Mesendoderm (in vitro differentiated cells): ENCODE measurements around the gene PLP1.

Experiments
- DNase-seq: peaks from one replicate; pipeline ENCODE4 v3.0.0; 2013
- H2AK5ac ChIP-seq: 2 replicates; pipeline ENCODE4 v1.6.1; 2013; ENCODE audit warnings: low read length, inconsistent platforms
- H2BK120ac ChIP-seq: 2 replicates; pipeline ENCODE4 v1.6.1; 2013; ENCODE audit warnings: low read depth, mild to moderate bottlenecking, low read length, moderate library complexity, mixed read lengths
- H2BK15ac ChIP-seq: replicated peaks from 2 replicates; pipeline ENCODE4 v1.6.1; 2013; ENCODE audit warnings: low read depth, mild to moderate bottlenecking, moderate library complexity
- H2BK5ac ChIP-seq: 2 replicates; pipeline ENCODE4 v1.6.1; 2013; ENCODE audit warnings: low read length, inconsistent platforms
- H3K18ac ChIP-seq: 2 replicates; pipeline ENCODE4 v1.6.1; 2013; ENCODE audit warnings: mild to moderate bottlenecking, low read length, mixed read lengths
- H3K23ac ChIP-seq: one replicate; pipeline ENCODE4 v1.6.1; 2013; ENCODE audit warnings: low read length
- H3K27ac ChIP-seq: 2 replicates; pipeline ENCODE4 v1.5.1; 2013; ENCODE audit warnings: low read depth, mild to moderate bottlenecking, inconsistent platforms, low read length, moderate library complexity
- H3K27me3 ChIP-seq: 2 replicates; pipeline ENCODE4 v1.6.1; 2013; ENCODE audit warnings: low read length, control low read depth, mild to moderate bottlenecking, inconsistent platforms; ENCODE audit not compliant: insufficient read depth, poor library complexity
- H3K36me3 ChIP-seq: 2 replicates; pipeline ENCODE4 v1.6.1; 2013; ENCODE audit warnings: low read length, inconsistent platforms; ENCODE audit not compliant: control insufficient read depth, insufficient read depth
- H3K4ac ChIP-seq: one replicate; pipeline ENCODE4 v1.6.1; 2013; ENCODE audit warnings: low read depth, mild to moderate bottlenecking, low read length, moderate library complexity
- H3K4me1 ChIP-seq: 2 replicates; pipeline ENCODE4 v1.6.1; 2013; ENCODE audit warnings: low read depth, low read length, inconsistent platforms; ENCODE audit not compliant: control insufficient read depth
- H3K4me2 ChIP-seq: 2 replicates; pipeline ENCODE4 v1.6.1; 2013; ENCODE audit warnings: low read length
- H3K4me3 ChIP-seq: 2 replicates; pipeline ENCODE4 v1.5.1; 2013; ENCODE audit warnings: mild to moderate bottlenecking, low read length
- H3K56ac ChIP-seq: one replicate; pipeline ENCODE4 v1.6.1; 2013; ENCODE audit warnings: low read length
- H3K79me1 ChIP-seq: 2 replicates; pipeline ENCODE4 v1.6.1; 2013; ENCODE audit warnings: low read length, inconsistent platforms
- H3K79me2 ChIP-seq: 2 replicates; pipeline ENCODE4 v1.6.1; 2013; ENCODE audit warnings: mild to moderate bottlenecking, low read length; ENCODE audit not compliant: control insufficient read depth, insufficient read depth
- H3K9ac ChIP-seq: 2 replicates; pipeline ENCODE4 v1.6.1; 2013; ENCODE audit warnings: low read length, inconsistent platforms
- H4K5ac ChIP-seq: one replicate; pipeline ENCODE4 v1.6.1; 2013; ENCODE audit warnings: low read length
- H4K8ac ChIP-seq: one replicate; pipeline ENCODE4 v1.6.1; 2013; ENCODE audit warnings: low read depth, mild to moderate bottlenecking, control low read depth, low read length, moderate library complexity
- WGBS: extraction: QIAGEN DNeasy Blood & Tissue Kit; methylation state at CpG from one replicate; pipeline ENCODE4 v1.1.7; 2013; ENCODE audit warnings: low lambda C conversion rate, missing lambda C conversion rate; ENCODE audit not compliant: insufficient coverage; ENCODE audit errors: extremely low coverage; 5-methylcytosine and 5-hydroxymethylcytosine counted together

Gene PLP1

DNA sequence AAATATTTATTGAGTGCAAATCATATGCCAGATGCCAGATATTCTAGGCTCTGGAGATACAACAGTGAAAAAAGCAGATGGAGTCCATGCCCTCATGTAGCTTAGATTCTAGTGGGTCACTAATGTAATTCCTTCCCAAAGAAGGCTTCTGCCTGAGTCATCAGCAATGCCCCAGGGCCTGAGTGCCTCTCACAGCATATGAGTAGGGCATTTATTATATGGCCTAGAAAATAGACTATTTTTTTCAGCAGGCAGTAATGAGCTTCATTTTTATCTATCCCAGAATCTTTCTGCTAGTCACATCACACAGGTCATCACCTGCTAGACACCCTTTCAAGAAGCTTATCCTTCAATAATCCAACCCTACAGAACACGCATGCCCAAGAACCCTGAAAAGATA lies 43.6 kb upstream of the PLP1 start:
- H3K79me2 ChIP-seq: no peaks in the 10 kb centered on the region
- H3K4me2 ChIP-seq: no peak overlapping the region
- H3K79me1 ChIP-seq: no peaks in the 10 kb centered on the region
- H2BK15ac ChIP-seq: no peak overlapping the region
- H3K27ac ChIP-seq: no peak overlapping the region
- H3K27me3 ChIP-seq: no peaks in the 10 kb centered on the region
- H3K4me3 ChIP-seq: no peak overlapping the region
- H3K9ac ChIP-seq: no peak overlapping the region
- no peak overlapping the region for H2BK5ac ChIP-seq
- H3K18ac ChIP-seq: no peak overlapping the region
- H3K4me1 ChIP-seq: peaks cover 30% of the 10 kb centered on the region
- no peaks in the 10 kb centered on the region for H3K36me3 ChIP-seq
- no peak overlapping the region for H3K4ac ChIP-seq
- DNase-seq: no peak
- no CpG with 5 or more reads among the region's 1 CpG for WGBS
- H2AK5ac ChIP-seq: no peak overlapping the region
- no peak overlapping the region for H2BK120ac ChIP-seq
- no peak overlapping the region for H3K23ac ChIP-seq
- H4K8ac ChIP-seq: no peak overlapping the region
- no peak overlapping the region for H3K56ac ChIP-seq
- H4K5ac ChIP-seq: no peak overlapping the region

DNA sequence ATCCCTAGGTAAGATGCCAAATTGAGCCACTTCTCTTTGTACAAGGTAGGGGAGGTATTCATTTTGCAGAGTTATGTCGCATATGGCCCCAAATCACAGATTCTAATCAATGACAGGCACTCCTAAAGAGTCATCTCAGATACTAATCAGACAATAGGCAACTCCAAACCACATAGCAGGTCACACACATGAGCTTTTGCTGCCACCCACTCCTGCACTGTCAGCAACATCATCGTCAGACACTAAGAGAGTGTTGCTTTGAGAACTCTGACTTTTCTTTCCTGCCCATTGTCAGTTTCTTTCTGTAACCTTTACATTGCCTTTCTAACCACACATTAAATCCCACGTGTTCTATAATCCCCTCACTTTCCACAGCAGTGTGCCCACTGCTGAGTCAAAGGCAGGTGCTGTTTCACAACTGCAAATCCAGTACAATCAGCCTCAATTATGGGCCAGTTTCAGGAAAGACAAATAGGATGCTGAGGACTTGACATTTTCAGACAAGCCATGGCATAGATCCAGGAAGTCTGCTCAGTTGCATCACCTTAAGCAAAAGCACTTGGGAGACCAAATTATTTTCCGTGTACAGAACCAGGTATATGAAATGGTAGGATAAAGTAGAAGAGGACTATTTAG lies 42.4 kb upstream of the PLP1 start:
- H2BK15ac ChIP-seq: no peak overlapping the region
- no peaks in the 10 kb centered on the region for H3K36me3 ChIP-seq
- H3K79me2 ChIP-seq: no peaks in the 10 kb centered on the region
- H3K56ac ChIP-seq: peak overlapping the region; percentile 42
- H3K4ac ChIP-seq: peak overlapping the region; percentile 12
- H4K8ac ChIP-seq: no peak overlapping the region
- H4K5ac ChIP-seq: no peak overlapping the region
- no peak overlapping the region for H2AK5ac ChIP-seq
- no peak overlapping the region for H2BK5ac ChIP-seq
- H3K79me1 ChIP-seq: no peaks in the 10 kb centered on the region
- no peak overlapping the region for H3K9ac ChIP-seq
- no peak overlapping the region for H3K23ac ChIP-seq
- no peak for DNase-seq
- WGBS: no CpG with 5 or more reads among the region's 4 CpGs
- H3K27me3 ChIP-seq: no peaks in the 10 kb centered on the region
- H3K18ac ChIP-seq: peak overlapping the region; percentile 68
- no peak overlapping the region for H3K4me2 ChIP-seq
- no peak overlapping the region for H3K27ac ChIP-seq
- H2BK120ac ChIP-seq: no peak overlapping the region
- peaks cover 22% of the 10 kb centered on the region for H3K4me1 ChIP-seq
- H3K4me3 ChIP-seq: no peak overlapping the region

DNA sequence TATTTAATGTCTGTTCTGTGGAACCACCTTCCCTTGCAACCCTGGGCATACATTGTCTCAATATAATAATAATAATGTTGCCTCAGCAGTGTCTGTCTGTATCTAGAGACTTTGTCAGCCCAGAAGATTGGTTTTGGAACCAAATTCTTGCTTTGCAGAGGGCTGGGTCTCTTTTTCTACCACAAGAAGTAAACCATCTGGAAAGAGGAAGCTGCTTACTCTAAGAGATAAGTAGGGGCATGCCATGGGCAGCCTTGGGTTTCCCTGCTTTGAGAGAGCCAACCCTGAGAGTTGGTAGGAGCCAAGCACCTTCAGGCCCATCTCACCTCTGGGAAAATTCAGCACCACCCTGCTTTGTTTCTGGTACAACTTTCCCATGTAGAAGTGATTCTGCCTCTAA lies 38.9 kb upstream of the PLP1 start:
- DNase-seq: no peak
- Histone ChIP-seq H3K4me1 (peaks cover 3% of the 10 kb centered on the region), H2BK15ac (no peak overlapping the region), H4K5ac (no peak overlapping the region), H2AK5ac (no peak overlapping the region), H3K4ac (no peak overlapping the region), H2BK120ac (no peak overlapping the region), H3K79me1 (no peaks in the 10 kb centered on the region), H3K4me2 (no peak overlapping the region), H4K8ac (no peak overlapping the region), H3K4me3 (no peak overlapping the region), H3K18ac (no peak overlapping the region), H3K56ac (no peak overlapping the region), H3K27ac (no peak overlapping the region), H3K23ac (no peak overlapping the region), H3K36me3 (no peaks in the 10 kb centered on the region), H2BK5ac (no peak overlapping the region), H3K79me2 (no peaks in the 10 kb centered on the region), H3K27me3 (no peaks in the 10 kb centered on the region), H3K9ac (no peak overlapping the region)

DNA sequence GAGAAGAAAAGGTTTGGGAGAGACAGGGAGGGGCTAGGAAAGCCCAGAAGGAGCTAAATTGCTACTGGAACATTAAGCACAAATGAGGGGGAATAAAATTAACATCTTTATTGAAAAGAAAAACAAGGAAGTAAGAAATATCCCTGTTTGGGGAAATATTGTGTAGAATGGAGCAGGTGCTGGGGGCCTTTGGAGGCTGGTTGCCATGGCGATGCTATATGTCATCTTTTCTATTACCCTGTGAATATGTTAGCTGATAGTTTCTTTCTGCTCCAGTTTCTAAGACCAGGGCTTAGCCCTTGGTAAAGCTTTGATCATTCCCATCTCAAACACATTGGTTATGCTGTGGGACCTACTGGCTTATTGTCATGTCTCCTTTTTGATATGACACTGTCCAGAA lies 37.2 kb upstream of the PLP1 start:
- H3K27ac ChIP-seq: no peak overlapping the region
- WGBS: no CpG with 5 or more reads among the region's 1 CpG

DNA sequence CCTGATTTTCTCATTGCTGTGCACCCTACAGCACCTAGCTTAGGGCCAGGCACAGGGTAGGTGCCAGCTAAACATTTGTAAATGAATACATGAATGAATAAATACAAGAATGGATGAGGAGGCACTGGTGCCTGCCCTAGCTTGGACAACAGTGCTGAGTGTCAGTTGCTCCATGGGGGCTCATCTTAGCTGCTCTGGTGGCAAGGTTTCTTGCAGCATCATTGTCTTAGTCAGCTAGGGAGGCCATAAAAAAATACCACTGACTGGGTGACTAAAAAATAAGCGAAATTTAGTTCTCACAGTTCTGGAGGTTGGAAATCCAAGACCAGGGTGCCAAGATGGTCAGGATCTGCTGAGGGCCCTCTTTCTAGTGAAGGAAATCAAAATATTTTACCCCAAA lies 34.8 kb upstream of the PLP1 start:
- Histone ChIP-seq H3K4ac (no peak overlapping the region), H2BK15ac (no peak overlapping the region), H3K9ac (no peak overlapping the region), H2BK5ac (no peak overlapping the region), H3K4me1 (no peaks in the 10 kb centered on the region), H3K23ac (no peak overlapping the region), H2AK5ac (no peak overlapping the region), H3K18ac (peak overlapping the region; percentile 68), H3K27ac (peak overlapping the region; percentile 57), H3K79me2 (no peaks in the 10 kb centered on the region), H3K56ac (no peak overlapping the region), H2BK120ac (no peak overlapping the region), H3K4me2 (no peak overlapping the region), H4K5ac (no peak overlapping the region), H4K8ac (no peak overlapping the region), H3K36me3 (no peaks in the 10 kb centered on the region), H3K79me1 (no peaks in the 10 kb centered on the region), H3K27me3 (no peaks in the 10 kb centered on the region), H3K4me3 (no peak overlapping the region)
- no peak for DNase-seq
- WGBS: no CpG with 5 or more reads among the region's 1 CpG

More for the DNA sequence above, 37.2 kb upstream of the PLP1 start:
- H2AK5ac ChIP-seq: no peak overlapping the region
- no peak for DNase-seq
- no peak overlapping the region for H2BK15ac ChIP-seq
- H3K18ac ChIP-seq: no peak overlapping the region
- H4K8ac ChIP-seq: no peak overlapping the region
- no peak overlapping the region for H3K23ac ChIP-seq
- no peak overlapping the region for H2BK120ac ChIP-seq
- H3K36me3 ChIP-seq: no peaks in the 10 kb centered on the region
- no peak overlapping the region for H3K4me3 ChIP-seq
- H3K56ac ChIP-seq: no peak overlapping the region
- no peaks in the 10 kb centered on the region for H3K79me1 ChIP-seq
- no peak overlapping the region for H2BK5ac ChIP-seq
- no peak overlapping the region for H3K4ac ChIP-seq
- H4K5ac ChIP-seq: no peak overlapping the region
- peaks cover 1% of the 10 kb centered on the region for H3K4me1 ChIP-seq
- H3K9ac ChIP-seq: no peak overlapping the region
- no peaks in the 10 kb centered on the region for H3K79me2 ChIP-seq
- H3K27me3 ChIP-seq: no peaks in the 10 kb centered on the region
- no peak overlapping the region for H3K4me2 ChIP-seq

DNA sequence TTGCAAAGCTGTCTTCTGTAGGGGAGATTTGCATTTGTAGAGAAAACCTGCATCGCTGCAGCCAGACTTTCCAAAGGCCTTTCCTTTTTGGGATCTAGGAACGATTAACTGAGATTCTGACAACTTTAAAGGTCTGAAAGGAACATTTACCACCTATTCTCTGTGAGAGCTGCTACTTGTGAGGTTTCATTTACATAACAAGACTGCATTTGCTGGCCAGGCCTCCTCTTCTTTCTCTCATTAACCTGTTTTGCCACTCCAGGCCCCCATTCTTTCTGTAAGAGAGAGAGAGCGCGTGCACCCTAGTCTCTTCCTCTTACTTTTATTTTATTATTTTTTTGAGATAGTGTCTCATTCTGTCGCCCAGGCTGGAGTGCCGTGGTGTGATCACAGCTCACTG lies 34.3 kb upstream of the PLP1 start:
- Histone ChIP-seq H3K4me1 (no peaks in the 10 kb centered on the region), H3K4me3 (no peak overlapping the region), H4K8ac (no peak overlapping the region), H3K56ac (no peak overlapping the region), H3K4me2 (no peak overlapping the region), H2BK5ac (no peak overlapping the region), H3K36me3 (no peaks in the 10 kb centered on the region), H3K9ac (no peak overlapping the region), H4K5ac (no peak overlapping the region), H3K79me1 (no peaks in the 10 kb centered on the region), H2AK5ac (no peak overlapping the region), H2BK15ac (no peak overlapping the region), H2BK120ac (no peak overlapping the region), H3K27ac (peak overlapping the region; percentile 57), H3K79me2 (no peaks in the 10 kb centered on the region), H3K18ac (no peak overlapping the region), H3K4ac (no peak overlapping the region), H3K27me3 (no peaks in the 10 kb centered on the region), H3K23ac (no peak overlapping the region)
- DNase-seq: no peak
- no CpG with 5 or more reads among the region's 6 CpGs for WGBS
